GM12873 (cell line): ENCODE results near the gene C5orf24.

ENCODE experiments used
- CTCF ChIP-seq: IDR thresholded peaks from 2 replicates; pipeline ENCODE4 v1.5.1; 2012; ENCODE audit warnings: low read depth, mild to moderate bottlenecking, moderate library complexity, low read length, control low read depth; ENCODE audit not compliant: insufficient read depth; ENCODE audit errors: missing control alignments

C5orf24 gene

GRCh38 chr5:134845852-134846640 lies at the start of gene C5orf24:
C5orf24 (plus strand) TSS chr5:134845968; CDS start chr5:134854901, 8,933 bp downstream.
- no peak for TF ChIP-seq CTCF

GRCh38 chr5:134798468-134798867 lies 47.3 kb upstream of the C5orf24 start:
- TF ChIP-seq CTCF = no peak

- no peak for TF ChIP-seq CTCF
Observed at GRCh38 chr5:134803821-134804220, 41.9 kb upstream of the C5orf24 start.

- TF ChIP-seq CTCF = no peak
Observed at GRCh38 chr5:134813407-134813806, 32.4 kb upstream of the C5orf24 start.

- TF ChIP-seq CTCF = no peak
Observed at GRCh38 chr5:134813827-134814226, 31.9 kb upstream of the C5orf24 start.

- no peak for TF ChIP-seq CTCF
Observed at GRCh38 chr5:134817006-134817405, 28.8 kb upstream of the C5orf24 start.

GRCh38 chr5:134818776-134819175 lies 27.0 kb upstream of the C5orf24 start:
- TF ChIP-seq CTCF = no peak
